GM23248 (cell line): ENCODE measurements around the gene TECPR2. TPM values are rescaled to one million over a fixed set of nuclear protein-coding genes. Genes with fewer than 3 reads are reported as not detected.
A peak's percentile ranks its signal among the peaks of the same experiment; 100 is the strongest.

Experiments
- DNase-seq: peaks from one replicate; pipeline ENCODE4 v3.0.0-alpha.2; 2015
- H2AFZ ChIP-seq: fragments of 200-600 bp; sonication (generic); 2 replicates; pipeline ENCODE4 v1.6.1; 2016; ENCODE audit warnings: antibody characterized with exemption
- H3F3A ChIP-seq: fragments of 200-600 bp; sonication (generic); 2 replicates; pipeline ENCODE4 v1.6.1; 2016; ENCODE audit warnings: mild to moderate bottlenecking, antibody characterized with exemption, mixed run types; ENCODE audit not compliant: insufficient read depth
- H3K27ac ChIP-seq: fragments of 200-600 bp; sonication (generic); 2 replicates; pipeline ENCODE4 v1.5.1; 2016; ENCODE audit warnings: mild to moderate bottlenecking
- H3K27me3 ChIP-seq: fragments of 200-600 bp; sonication (generic); replicated peaks from 2 replicates; pipeline ENCODE4 v1.6.1; 2016; ENCODE audit warnings: mild to moderate bottlenecking; ENCODE audit not compliant: insufficient read depth
- H3K36me3 ChIP-seq: fragments of 200-600 bp; sonication (generic); 2 replicates; pipeline ENCODE4 v1.6.1; 2016; ENCODE audit warnings: low read depth, mild to moderate bottlenecking
- H3K4me1 ChIP-seq: fragments of 200-600 bp; sonication (generic); 2 replicates; pipeline ENCODE4 v1.6.1; 2016; ENCODE audit warnings: mild to moderate bottlenecking; ENCODE audit not compliant: insufficient read depth
- H3K4me2 ChIP-seq: fragments of 200-600 bp; sonication (generic); one replicate; pipeline ENCODE4 v1.6.1; 2016; ENCODE audit warnings: mild to moderate bottlenecking; ENCODE audit not compliant: unreplicated experiment
- H3K4me3 ChIP-seq: fragments of 200-600 bp; sonication (generic); 2 replicates; pipeline ENCODE4 v1.5.1; 2016; ENCODE audit warnings: mild to moderate bottlenecking
- H3K79me2 ChIP-seq: fragments of 200-600 bp; sonication (generic); 2 replicates; pipeline ENCODE4 v1.6.1; 2016; ENCODE audit warnings: mild to moderate bottlenecking; ENCODE audit not compliant: insufficient read depth
- H3K9ac ChIP-seq: fragments of 200-600 bp; sonication (generic); 2 replicates; pipeline ENCODE4 v1.6.1; 2016; ENCODE audit warnings: mild to moderate bottlenecking
- H3K9me2 ChIP-seq: fragments of 200-600 bp; sonication (generic); 2 replicates; pipeline ENCODE4 v1.6.1; 2016; ENCODE audit warnings: mixed run types, mild to moderate bottlenecking, moderate library complexity; ENCODE audit not compliant: insufficient read depth
- H3K9me3 ChIP-seq: fragments of 200-600 bp; sonication (generic); one replicate; pipeline ENCODE4 v1.6.1; 2017; ENCODE audit warnings: low read depth
- H4K20me1 ChIP-seq: fragments of 200-600 bp; sonication (generic); 2 replicates; pipeline ENCODE4 v1.6.0; 2016; ENCODE audit not compliant: insufficient read depth
- EZH2 ChIP-seq: fragments of 200-600 bp; sonication (generic); IDR thresholded peaks from 2 replicates; pipeline ENCODE4 v1.6.1; 2018; ENCODE audit warnings: antibody characterized with exemption, mild to moderate bottlenecking; ENCODE audit not compliant: insufficient read depth, poor library complexity, severe bottlenecking
- EZH2phosphoT487 ChIP-seq: fragments of 200-600 bp; sonication (generic); IDR thresholded peaks from 2 replicates; pipeline ENCODE4 v1.6.1; 2018; ENCODE audit warnings: antibody characterized with exemption, moderate library complexity, mild to moderate bottlenecking, low read depth; ENCODE audit not compliant: insufficient read depth
- WGBS, 2 experiments: methylation state at CpG; one replicate each; pipeline ENCODE4 v1.1.6; 2015 to 2017; ENCODE audit warnings: low lambda C conversion rate in 2 of 2, low coverage in 1 of 2; ENCODE audit errors: missing lambda C conversion rate in 2 of 2; 5-methylcytosine and 5-hydroxymethylcytosine counted together
- in situ Hi-C: fragments of 300-500 bp; cut with MboI; formaldehyde crosslinking; loops from 2 replicates; pipeline ENCODE4 v1.15.0; 2020
- polyA plus RNA-seq: library from polyadenylated mRNA; unstranded; fragments of >200 nt; fragmentation: Nextera tagmentation; extraction: Ambion mirVana; gene quantifications from 2 replicates; pipeline ENCODE4 v1.2.1, GENCODE V29; 2016
- total RNA-seq: library from RNA; depleted of rRNA; stranded (reverse); fragments of >200 nt; shearing (Covaris generic); gene quantifications from 2 replicates; pipeline ENCODE4 v1.2.3, GENCODE V29; 2014

Gene TECPR2
- total and polyA plus RNA-seq, 2 experiments from 2014 or later = 11.4 to 15.8 TPM

GRCh38 chr14:102523200-102523568 is 160.4 kb downstream of the TECPR2 start:
- H3K4me2 ChIP-seq = no peak overlapping the region
- no peaks in the 10 kb centered on the region for H3K79me2 ChIP-seq
- WGBS, 2 experiments = 55 to 61% methylated on average over 2 to 3 of the region's 3 CpGs
- in situ Hi-C loops = no loop called here
- TF ChIP-seq EZH2phosphoT487 = no peak
- TF ChIP-seq EZH2 = no peak
- no peaks in the 10 kb centered on the region for H3K27me3 ChIP-seq
- peaks cover 5% of the 10 kb centered on the region; the same call in 1 of the 2 replicates for H3K4me1 ChIP-seq
- peaks cover 5% of the 10 kb centered on the region; the same call in 1 of the 2 replicates for H3F3A ChIP-seq
- H3K4me3 ChIP-seq = no peak overlapping the region
- no peak overlapping the region for H3K27ac ChIP-seq
- H2AFZ ChIP-seq = peak overlapping the region; percentile 84
- no peaks in the 10 kb centered on the region for H3K9me3 ChIP-seq
- no peak overlapping the region for H3K9ac ChIP-seq
- no peaks in the 10 kb centered on the region for H3K9me2 ChIP-seq
- H4K20me1 ChIP-seq = no peaks in the 10 kb centered on the region
- no peak for DNase-seq
- H3K36me3 ChIP-seq = no peaks in the 10 kb centered on the region

GRCh38 chr14:102523569-102524450 is 161.1 kb downstream of the TECPR2 start:
- 42 to 53% methylated on average over 28 to 34 of the region's 34 CpGs for WGBS, 2 experiments
- H3K27me3 ChIP-seq = no peaks in the 10 kb centered on the region
- H3K9me3 ChIP-seq = no peaks in the 10 kb centered on the region
- peak overlapping the region; percentile 84 for H3K4me2 ChIP-seq
- peak overlapping the region; percentile 84 for H2AFZ ChIP-seq
- in situ Hi-C loops = no loop called here
- H4K20me1 ChIP-seq = no peaks in the 10 kb centered on the region
- peaks cover 5% of the 10 kb centered on the region; the same call in 1 of the 2 replicates for H3K4me1 ChIP-seq
- no peaks in the 10 kb centered on the region for H3K79me2 ChIP-seq
- no peak overlapping the region for H3K27ac ChIP-seq
- no peaks in the 10 kb centered on the region for H3K36me3 ChIP-seq
- peak overlapping the region; percentile 59 for H3K9ac ChIP-seq
- no peak for DNase-seq
- H3F3A ChIP-seq = peaks cover 5% of the 10 kb centered on the region; the same call in 1 of the 2 replicates
- TF ChIP-seq EZH2phosphoT487 = no peak
- TF ChIP-seq EZH2 = no peak
- H3K9me2 ChIP-seq = no peaks in the 10 kb centered on the region
- peak overlapping the region; percentile 76 for H3K4me3 ChIP-seq

GRCh38 chr14:102524451-102525218 is 161.9 kb downstream of the TECPR2 start:
- 1 to 2% methylated on average over 32 of the region's 32 CpGs for WGBS, 2 experiments
- H3K4me1 ChIP-seq = peaks cover 5% of the 10 kb centered on the region; the same call in 1 of the 2 replicates
- DNase-seq = peak; percentile 100
- no peaks in the 10 kb centered on the region for H3K36me3 ChIP-seq
- in situ Hi-C loops = no loop called here
- H3K79me2 ChIP-seq = no peaks in the 10 kb centered on the region
- peak overlapping the region; percentile 84 for H3K4me2 ChIP-seq
- TF ChIP-seq EZH2 (no peak), EZH2phosphoT487 (no peak)
- H3K27me3 ChIP-seq = no peaks in the 10 kb centered on the region
- peaks cover 5% of the 10 kb centered on the region; the same call in 1 of the 2 replicates for H3F3A ChIP-seq
- H2AFZ ChIP-seq = peak overlapping the region; percentile 84
- no peaks in the 10 kb centered on the region for H3K9me2 ChIP-seq
- H3K9me3 ChIP-seq = no peaks in the 10 kb centered on the region
- peak overlapping the region; percentile 68 for H3K9ac ChIP-seq
- peak overlapping the region; percentile 53 for H3K27ac ChIP-seq
- no peaks in the 10 kb centered on the region for H4K20me1 ChIP-seq
- peak overlapping the region; percentile 76 for H3K4me3 ChIP-seq

- peak overlapping the region; percentile 68 for H3K9ac ChIP-seq
- H3F3A ChIP-seq = peaks cover 5% of the 10 kb centered on the region; the same call in 1 of the 2 replicates
- H3K27ac ChIP-seq = peak overlapping the region; percentile 53
- in situ Hi-C loops = no loop called here
- TF ChIP-seq EZH2phosphoT487 (no peak), EZH2 (no peak)
- no peaks in the 10 kb centered on the region for H3K9me3 ChIP-seq
- no peaks in the 10 kb centered on the region for H3K36me3 ChIP-seq
- H4K20me1 ChIP-seq = no peaks in the 10 kb centered on the region
- WGBS, 2 experiments = 7 to 8% methylated on average over 10 to 11 of the region's 11 CpGs
- no peaks in the 10 kb centered on the region for H3K79me2 ChIP-seq
- H3K4me2 ChIP-seq = peak overlapping the region; percentile 79
- H3K27me3 ChIP-seq = no peaks in the 10 kb centered on the region
- peaks cover 5% of the 10 kb centered on the region; the same call in 1 of the 2 replicates for H3K4me1 ChIP-seq
- peak overlapping the region; percentile 84 for H2AFZ ChIP-seq
- peak overlapping the region; percentile 76 for H3K4me3 ChIP-seq
- H3K9me2 ChIP-seq = no peaks in the 10 kb centered on the region
- peak; percentile 76 for DNase-seq
Measured at GRCh38 chr14:102525219-102525928, 162.6 kb downstream of the TECPR2 start.
